Activated CD4-positive, CD25-positive, alpha-beta regulatory T cell treated with anti-CD3 and anti-CD28 coated beads, Interleukin-2, amount 50 U/mL, for 72 hours (primary cell): Measurements from ENCODE around the gene MTF1.
A peak's percentile ranks its signal among the peaks of the same experiment; 100 is the strongest.

ENCODE experiments used
- DNase-seq: peaks from one replicate; pipeline ENCODE4 v3.0.0; 2021

The MTF1 gene

DNA sequence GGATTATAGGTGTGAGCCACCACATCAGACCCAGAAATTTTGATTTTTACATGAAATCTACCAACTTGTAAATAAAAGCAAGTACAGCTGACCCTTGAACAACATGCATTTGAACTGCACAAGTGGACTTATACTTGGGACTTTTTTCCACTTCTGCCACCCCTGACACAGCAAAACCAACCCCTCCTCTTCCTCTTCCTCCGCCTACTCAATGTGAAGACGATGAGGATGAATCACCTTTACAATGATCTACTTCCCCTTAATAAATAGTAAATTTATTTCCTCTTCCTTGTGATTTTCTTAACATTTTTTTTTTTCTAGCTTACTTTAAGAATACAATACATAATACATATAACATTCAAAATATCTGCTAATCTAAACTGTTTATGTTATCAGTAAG is 33.9 kb downstream of the MTF1 start:
- no peak for DNase-seq

DNA sequence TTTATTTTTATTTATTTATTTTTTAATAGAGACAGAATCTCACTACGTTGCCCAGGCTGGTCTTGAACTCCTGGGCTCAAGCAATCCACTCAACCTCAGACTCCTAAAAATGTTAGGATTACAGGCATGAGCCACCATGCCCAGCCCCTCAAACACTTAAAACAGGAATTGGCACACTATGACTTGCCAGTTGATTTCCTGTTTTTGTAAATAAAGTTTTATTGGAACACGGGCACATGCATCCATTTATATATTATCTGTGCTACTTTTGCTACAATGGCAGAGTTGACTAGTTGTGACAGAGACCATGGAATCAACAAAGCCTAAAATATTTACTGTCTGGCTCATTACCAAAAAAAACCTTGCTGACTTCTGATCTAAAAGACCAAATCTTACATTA is 35.4 kb downstream of the MTF1 start:
- DNase-seq = no peak

DNA sequence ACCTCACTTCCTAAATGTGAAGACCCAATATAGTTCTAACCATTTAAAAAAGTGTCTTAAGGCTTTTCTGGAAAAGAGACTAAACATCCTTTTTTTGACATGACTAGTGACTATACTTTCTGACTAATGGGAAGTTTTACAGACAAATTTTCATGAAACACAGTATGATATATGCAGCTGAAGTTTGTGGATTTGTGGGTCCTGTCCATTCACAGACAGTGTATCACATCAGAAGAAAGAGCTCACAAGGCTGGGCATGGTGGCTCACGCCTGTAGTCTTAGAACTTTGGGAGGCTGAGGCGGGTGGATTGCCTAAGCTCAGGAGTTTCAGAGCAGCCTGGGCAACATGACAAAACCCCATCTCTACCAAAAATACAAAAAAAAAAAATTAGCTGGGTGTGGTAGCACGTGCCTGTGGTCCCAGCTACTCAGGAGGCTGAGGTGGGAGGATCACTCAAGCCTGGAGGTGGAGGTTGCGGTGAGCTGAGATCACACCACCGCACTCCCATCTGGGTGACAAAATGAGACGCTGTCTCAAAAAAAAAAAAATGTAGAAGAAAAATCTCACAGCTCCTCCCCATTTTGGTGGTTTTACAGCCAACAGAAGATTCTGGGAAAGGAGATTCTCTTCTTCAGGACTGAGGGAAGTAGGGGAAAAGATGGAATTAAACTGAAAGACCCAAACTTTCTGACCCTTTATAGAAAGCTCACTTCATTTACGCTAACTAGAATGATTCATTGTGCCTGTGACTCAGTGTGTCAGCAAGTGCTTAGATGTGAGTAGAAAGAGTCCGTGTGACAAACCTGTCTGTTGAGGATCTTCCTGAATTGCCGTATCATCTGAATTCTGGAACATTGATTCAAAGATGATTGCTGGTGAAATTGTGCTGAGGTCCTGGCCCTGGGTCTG is 36.2 kb downstream of the MTF1 start:
- no peak for DNase-seq

DNA sequence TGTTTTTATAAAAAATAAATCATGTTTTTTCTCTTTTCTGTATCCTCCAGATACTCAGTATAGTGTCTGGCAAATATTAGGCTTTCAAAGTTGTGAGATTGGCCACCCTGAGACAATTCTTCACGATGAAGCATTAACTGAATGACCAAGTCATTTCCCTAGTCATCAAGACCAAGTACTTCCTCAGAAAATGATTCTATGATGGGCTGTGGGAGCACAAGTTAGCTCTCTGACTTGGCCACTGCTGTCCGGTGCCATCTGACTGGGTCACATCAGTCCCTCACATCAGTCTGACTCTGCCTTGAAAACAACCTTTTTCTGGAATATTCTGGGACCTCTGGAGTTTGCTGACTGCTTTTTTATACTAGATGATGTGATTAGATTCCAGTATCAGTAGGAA is 37.9 kb downstream of the MTF1 start:
- no peak for DNase-seq

DNA sequence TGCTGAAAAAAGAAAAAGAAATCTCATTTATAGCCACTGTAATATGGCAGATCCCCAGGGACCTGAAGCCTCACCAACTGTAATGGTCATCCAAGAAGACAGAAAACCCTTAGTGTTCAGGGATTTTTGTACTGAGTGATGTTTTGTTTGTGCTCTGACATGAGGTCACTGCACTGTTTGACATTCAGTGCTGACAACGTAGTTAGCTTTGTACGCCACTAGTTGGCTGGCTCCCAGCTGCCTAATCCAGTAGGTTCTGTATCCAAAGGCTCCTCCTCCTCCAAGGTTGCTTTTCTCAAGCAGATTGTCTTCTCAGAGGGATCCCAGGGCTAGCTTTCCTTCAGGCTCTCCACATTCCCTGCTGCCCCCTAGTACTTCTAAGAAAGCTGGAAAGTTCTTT is 41.9 kb downstream of the MTF1 start:
- no peak for DNase-seq

DNA sequence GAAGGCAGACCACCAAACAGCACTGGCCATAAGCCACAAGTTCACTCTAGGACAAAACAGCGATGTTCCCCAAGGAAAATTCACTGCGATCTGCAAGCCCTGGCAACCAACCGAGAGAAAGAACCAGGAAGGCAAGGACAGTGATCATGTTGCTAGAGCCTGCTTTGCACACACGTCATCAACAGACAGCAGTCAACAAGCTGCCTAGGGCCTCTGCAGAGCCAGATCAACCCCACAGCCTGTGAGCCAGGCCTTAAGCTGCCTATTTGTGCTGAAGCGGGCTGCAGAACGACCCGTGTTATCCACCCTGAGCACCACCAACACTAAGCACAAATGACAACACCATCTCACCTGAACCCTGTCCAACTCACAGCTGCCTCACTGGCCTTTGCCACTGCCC is 45.1 kb downstream of the MTF1 start:
- DNase-seq = no peak

DNA sequence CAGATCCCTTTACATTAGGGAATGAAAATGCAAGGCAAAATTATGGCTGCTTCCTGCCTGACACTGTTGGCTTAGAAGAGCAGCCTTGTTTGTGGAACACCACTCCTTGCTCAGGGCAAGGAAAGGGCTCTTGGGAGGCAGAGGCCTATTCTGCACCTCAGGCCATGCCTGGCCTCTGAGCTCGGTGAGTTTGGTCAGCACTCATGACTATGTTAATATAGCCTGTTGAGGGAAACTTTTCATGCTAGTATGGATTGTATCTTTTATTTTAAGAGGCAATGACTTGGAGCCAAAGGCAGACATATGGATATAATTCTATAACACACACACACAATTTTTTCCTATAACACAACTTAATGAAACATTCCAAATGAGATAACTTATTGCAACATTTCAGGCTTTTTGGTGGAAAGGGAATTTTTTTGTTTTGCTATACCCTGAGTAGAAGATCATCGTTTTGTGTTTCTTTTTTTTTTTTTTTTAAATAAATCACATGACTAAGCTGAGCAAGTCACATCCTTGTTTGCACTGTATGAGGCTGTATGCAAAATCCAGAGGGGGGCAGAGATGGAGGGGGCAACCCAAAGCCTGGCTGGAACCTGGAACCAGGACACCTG is 45.8 kb downstream of the MTF1 start:
- no peak for DNase-seq

DNA sequence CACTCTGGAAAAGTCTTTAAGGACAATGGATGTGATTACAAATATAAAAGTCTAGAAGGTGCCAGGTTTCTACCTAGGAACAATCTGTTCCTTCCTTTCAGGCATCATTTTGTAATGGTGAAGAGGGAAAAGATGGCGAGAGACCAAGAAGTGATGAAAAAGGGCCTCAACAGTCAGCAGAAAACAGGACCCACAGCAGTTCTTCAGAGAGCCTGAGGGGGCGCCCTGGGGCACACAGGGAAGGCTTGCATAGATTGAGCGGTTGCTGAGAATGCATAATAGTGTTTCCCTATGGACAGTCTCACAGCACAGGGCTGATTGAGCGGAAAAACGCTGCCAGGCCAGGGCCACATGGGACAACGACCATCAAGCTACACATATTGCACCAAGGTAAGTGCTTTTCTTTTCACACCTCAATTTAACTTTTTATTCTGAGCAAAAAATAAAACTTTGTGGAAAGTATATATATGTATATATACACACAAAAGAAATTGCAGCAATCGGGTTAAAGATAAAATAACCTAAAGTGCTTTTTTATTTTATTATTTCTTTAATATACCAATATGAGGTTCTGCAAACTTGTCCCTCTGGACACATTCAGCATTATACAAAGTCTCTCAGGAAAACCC is 48.3 kb downstream of the MTF1 start:
- peak; percentile 69 for DNase-seq

DNA sequence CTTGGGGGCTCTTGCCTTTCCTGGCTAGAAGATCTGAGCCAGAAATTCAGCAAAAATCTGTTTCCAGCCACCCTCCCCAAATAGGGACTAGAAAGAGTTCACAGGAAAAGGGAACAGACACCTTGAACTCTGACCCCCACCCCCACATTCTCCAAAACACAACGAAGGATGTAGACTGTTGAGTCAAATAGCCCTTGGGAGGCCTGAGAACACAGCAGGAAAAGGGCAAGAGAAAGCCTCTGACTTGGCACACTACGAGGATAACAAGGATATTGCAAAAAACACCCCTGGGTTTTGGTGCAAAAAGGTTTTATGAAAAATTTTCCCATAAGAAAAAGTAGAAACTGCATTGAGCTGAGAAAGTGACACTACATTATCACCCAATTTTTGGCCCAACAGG is 49.5 kb downstream of the MTF1 start:
- DNase-seq = no peak

DNA sequence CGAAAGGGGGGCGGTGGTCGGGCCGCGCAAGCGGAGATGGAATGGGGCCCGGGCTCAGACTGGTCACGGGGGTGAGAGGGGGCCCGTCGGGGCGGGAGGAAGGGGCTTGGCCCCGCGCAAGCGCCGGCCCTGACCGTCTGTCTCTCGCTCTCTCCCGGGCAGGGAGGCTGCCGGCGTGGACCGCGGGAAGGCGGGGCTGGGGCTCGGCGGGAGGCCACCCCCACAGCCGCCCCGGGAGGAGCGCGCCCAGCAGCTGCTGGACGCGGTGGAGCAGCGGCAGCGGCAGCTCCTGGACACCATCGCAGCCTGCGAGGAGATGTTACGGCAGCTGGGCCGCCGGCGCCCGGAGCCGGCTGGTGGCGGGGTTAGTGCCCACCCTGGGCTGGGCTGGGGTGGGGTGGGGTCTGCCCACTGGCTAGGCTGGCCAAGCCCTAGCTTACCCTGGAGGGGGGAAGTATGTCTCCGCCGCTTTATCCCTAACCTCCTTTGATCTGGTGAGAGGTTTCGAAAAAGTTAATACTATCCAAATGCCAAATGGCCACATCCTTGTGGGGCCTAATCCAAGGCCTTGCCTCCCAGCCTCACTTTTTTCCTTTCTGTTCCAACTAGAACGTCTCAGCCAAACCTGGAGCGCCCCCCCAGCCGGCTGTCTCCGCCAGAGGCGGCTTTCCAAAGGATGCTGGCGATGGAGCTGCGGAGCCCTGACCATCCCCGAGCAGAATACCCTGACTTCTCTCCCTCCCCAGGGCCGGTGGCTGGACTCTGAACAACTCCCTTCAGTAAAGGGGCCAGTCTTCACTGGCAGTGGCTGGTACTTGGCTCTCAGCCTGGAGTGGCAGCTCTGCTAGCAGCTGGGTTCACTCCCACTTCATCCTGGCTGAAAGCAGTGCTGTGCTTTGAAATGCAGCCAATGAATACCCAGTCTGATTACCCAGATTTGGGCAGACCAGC is 50.7 kb downstream of the MTF1 start:
- peak; percentile 68 for DNase-seq

DNA sequence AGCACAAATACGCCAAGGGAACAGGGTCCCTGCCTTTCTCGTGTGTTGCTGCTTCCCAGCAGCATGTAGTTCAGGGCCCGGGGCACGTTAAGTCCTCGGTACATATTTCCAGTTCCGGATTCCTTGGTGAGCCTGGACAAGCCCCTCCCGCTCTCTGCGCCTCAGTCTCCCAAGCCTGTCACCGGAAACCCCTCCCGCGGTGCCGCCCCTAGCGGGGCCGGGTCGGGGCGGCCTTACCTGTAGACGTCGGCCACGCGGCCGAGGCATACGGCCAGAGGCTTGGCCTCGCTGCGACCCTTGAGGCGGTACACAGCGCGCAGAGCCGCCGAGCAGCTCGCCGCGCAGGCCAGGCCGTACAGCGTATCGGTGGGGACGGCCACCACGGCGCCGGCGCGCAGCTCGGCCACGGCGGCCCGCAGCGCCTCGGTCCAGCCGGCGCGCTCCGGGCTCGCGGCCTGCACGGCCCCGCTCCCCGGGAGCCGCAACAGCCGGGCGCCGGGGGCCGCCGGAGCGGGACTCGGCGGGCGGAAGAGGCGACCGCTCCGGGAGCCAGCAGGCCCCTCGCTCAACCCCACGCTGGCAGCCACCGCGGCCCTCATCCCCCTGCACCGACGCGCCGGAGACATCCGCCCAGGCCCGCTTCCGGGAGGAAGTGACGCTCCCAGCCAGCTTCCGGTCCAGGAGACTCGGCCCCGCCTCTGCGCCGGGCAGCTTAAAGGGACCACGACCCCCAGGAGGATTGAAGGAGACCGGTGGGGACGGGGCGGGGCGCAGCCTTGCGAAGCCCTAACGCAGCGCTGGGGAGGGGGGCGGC is 51.6 kb downstream of the MTF1 start, which contains the start of the genes C1orf122 and YRDC:
TSS of gene C1orf122 (plus strand) at position 236 of the 814 bp plus-strand sequence. CDS start 615 bp downstream, outside the sequence.
TSS of gene YRDC (minus strand) at position 654 of the 814 bp plus-strand sequence. CDS start at position 626, 28 bp downstream.
- peak; percentile 92 for DNase-seq

DNA sequence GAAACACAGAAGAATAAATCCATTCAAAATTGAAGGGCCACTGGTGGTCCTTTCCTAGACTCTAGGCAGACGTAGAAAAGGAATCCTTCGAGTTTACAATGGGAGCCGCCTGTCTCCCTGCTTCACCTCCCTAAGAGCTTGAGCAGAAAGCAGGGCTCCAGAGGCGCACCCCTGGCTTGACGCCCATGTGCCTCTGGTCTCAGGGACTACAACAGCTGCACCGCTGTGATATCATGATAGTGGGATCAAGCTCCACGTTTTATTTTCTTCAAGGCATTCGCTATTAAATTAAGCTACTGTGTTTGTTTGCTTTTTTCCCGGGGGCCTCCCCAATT is 52.2 kb downstream of the MTF1 start:
- DNase-seq = no peak

DNA sequence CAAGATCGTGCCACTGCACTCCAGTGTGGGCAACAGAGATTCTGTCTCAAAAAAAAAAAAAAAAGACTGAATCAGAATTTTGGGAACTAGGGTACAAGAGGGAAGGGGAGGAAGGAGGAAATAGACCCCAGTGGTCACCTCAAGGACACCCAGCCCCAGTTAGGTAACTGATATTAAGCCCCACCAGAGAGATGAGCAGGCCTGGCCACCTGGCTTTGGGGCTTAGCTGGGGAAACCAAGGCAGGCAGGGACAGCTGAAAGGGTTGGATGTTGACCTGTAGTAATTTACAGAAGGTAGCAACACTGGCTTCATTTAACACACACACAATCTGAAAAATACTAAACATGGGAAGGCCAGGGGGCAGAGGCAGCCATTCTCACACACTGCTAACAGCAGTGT is 57.0 kb downstream of the MTF1 start:
- DNase-seq = no peak

DNA sequence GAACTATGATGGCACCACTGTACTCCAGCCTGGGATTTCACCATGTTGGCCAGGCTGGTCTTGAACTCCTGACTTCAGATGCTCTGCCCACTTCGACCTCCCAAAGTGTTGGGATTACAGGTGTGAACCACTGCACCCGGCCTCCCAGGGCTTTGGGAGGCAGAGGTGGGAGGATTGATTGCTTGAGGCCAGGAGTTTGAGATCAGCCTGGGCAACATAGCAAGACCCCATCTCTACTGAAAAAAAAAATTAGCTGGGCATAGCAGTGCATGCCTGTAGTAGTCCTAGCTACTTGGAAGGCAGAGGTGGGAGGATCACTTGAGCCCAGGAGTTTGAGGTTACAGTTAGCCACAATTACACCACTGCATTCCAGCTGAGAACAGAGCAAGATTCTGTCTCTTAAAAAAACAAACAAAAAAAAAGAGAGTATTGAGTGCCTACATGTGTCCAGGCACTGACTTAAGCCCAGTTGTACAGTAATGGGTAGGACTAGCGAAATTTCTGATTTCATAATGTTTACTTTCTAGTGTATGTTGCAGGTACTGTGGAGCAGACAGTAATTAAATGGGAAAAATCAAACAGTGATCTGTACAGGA is 61.5 kb downstream of the MTF1 start:
- no peak for DNase-seq

DNA sequence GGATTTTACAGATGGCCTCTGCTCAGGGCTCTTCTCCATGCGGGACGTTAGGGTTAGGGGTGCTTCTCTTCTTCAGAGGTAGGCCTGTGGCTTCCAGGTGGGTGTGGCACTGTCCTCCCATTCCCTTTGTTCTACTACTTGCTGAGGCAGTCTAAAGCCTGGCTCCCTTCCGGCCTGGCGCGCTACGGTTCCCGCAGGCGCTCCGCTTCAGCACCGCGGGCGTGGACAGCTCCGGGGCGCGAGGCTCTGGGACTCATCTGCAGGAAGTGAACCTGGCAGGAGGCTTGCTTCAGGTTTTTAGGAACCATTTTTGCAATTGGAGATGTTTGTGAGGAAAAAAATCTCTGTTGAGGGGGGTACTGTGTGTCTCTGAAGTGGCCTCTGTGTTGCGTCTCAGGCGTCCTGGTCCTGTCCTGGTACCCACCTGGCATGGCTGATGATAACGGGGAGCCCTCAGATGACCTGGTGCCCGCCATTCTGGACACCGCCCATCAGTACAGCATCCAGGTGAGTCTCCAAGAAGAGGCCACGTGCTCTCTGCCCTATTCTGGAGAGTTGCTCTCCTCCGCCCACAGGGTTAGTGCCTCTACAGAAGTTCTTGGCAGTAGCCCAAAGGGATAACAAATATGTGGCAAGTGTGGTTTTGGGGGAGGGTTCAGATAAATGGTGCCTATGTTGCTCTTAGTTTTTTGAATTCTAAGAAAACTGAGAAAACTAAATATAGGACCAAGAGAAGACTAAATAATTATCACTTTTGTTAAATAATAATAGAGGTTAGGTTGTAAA is 63.9 kb downstream of the MTF1 start:
- no peak for DNase-seq

DNA sequence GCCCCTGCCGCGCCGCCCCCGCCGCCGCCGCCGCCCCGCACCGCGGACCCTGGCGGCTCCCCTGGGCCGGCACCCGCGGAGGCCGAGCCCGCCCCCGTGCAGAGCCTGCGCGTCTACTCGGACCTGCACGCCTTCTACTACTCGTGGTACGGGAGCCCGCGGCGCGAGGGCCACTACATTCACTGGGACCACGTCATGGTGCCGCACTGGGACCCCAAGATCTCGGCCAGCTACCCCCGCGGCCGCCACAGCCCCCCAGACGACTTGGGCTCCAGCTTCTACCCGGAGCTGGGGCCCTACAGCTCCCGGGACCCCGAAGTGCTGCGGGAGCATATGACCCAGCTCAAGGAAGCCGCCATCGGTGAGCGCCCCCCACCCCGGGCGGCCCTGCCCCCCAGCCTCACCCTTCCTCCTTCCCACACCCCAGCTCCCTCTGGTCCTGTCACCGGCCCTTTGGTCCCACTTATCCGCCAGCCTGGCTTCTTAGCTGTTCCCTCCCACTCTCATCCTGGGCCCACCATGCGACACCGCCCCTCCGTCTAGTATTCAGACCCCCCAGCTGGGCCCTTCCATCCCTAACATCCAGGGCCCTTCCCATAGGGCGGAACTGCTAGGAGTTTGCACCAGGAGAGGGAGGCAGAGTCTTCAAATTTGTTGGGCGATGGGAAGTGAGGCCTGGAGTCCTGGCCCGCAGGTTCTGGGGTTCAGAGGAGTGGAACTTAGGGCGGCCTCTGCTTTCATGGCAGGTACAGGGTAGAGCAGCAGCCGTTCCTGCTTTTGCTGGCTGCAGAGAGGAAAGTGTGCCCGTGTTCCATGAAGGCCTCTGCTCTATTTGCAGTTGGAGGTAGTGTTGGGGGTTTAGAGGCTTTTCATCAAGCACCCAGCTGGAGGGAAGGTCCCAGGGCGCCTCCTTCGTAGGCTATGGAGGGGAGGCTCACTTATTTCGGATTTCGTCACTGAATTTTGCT is 64.7 kb downstream of the MTF1 start:
- no peak for DNase-seq

DNA sequence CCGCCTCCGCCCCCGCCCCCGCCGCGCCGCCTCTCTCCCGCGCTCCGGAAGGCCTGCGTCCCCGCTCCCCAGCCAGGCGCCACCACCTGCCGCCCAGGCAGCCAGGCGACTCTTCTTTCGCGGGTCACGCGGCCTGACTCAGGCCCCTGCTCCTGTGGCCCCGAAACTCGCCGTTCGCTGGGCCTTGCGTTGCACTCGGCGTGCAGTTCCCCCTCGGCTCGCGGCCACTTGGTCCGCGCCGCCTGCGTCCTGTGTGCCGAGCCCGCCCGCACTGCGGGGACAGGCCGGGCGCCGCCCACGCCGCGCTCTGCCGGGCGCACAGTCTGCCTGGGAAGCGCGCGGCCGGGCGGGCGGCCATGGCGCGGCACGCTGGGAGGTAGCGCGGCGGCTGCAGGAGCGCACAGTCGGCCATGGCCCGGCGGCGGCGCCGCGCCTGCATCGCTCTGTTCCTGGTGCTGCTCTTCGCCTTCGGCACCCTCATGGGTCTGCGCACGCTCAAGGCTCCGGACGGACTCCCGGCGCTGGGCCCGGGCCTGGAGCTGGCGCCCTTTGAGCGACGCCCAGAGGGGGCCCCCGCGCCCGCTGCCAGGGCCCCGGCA is 65.5 kb downstream of the MTF1 start, which contains the start of gene MANEAL:
TSS of gene MANEAL (plus strand) at position 75 of the 599 bp plus-strand sequence. CDS start at position 411, 336 bp downstream.
- DNase-seq = peak; percentile 65

DNA sequence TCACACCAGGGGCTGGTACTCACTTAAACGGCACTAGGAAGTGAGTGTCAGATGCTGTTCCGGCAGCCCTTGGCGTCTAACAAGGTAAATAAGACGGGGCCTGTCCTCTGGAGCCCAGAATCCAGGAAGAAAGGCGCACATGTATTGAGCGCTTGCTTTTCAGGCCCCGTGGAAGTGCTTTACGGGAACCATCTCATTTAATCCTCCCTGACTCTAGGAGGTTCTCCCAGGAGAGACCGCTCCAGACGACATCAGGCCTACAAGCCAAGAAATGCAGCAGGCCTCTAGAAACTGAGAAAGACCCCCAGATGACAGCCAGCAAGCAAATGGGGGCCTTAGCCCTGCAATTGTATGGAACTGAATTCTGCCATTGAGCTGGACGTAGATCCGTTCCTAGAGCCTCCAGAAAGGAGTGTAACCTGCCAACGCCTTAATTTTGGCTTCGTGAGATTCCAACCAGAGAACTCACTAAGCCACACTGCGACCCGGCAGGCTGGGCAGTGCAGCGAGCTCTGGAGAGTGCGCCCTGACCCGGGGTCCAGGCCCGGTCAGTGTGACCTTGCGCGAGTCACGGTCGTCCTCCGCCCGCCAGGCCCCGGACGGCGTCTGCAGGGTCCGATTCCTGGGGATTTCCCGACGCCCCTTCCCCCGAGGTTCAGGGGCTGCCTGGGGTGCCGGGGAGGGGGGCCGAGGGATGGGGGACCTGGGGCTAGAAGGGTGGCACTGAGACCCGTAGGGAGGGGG is 66.3 kb downstream of the MTF1 start:
- DNase-seq = no peak
